Keratinocyte (primary cell): ENCODE data around the gene ETV7. TPM values are rescaled to one million over a fixed set of nuclear protein-coding genes. Genes with fewer than 3 reads are reported as not detected.

Experiments used
- DNase-seq: peaks from one replicate; pipeline ENCODE4 v3.0.0-alpha.2; 2011; ENCODE audit warnings: low read depth, missing footprints, low spot score
- FAIRE-seq: peaks from 2 replicates; lab custom pipeline; 2011; peaks lifted over from hg19 to GRCh38; lab: Jason Lieb, UNC
- H2AFZ ChIP-seq: 2 replicates; pipeline ENCODE4 v1.6.0; 2012; ENCODE audit warnings: low read length, control low read depth, inconsistent platforms; ENCODE audit not compliant: control insufficient read depth
- H3K27ac ChIP-seq: 2 replicates; pipeline ENCODE4 v1.5.1; 2011; ENCODE audit warnings: low read length; ENCODE audit not compliant: control insufficient read depth, insufficient read depth
- H3K27me3 ChIP-seq: 3 replicates; pipeline ENCODE4 v1.6.0; 2011; ENCODE audit warnings: low read length; ENCODE audit not compliant: control insufficient read depth, insufficient read depth; ENCODE audit errors: extremely low read depth
- H3K36me3 ChIP-seq, 2 experiments: 2 replicates in 1 of 2; 3 replicates in 1 of 2; pipeline ENCODE4 v1.5.1; 2011; ENCODE audit warnings: low read length in 2 of 2, mild to moderate bottlenecking in 1 of 2; ENCODE audit not compliant: control insufficient read depth in 2 of 2, insufficient read depth in 2 of 2; ENCODE audit errors: extremely low read depth in 1 of 2
- H3K4me1 ChIP-seq: 3 replicates; pipeline ENCODE4 v1.5.1; 2011; ENCODE audit warnings: low read length; ENCODE audit not compliant: control insufficient read depth, insufficient read depth; ENCODE audit errors: extremely low read depth
- H3K4me2 ChIP-seq: 3 replicates; pipeline ENCODE4 v1.6.0; 2011; ENCODE audit warnings: low read depth, low read length; ENCODE audit not compliant: control insufficient read depth, insufficient read depth; ENCODE audit errors: extremely low read depth
- H3K4me3 ChIP-seq, 3 experiments: fragments of 200-600 bp in 1 of 3; sonication (generic) in 1 of 3; 2 replicates in 2 of 3; 3 replicates in 1 of 3; pipeline ENCODE4 v1.5.1; 2011 to 2016; ENCODE audit warnings: low read length in 3 of 3, mild to moderate bottlenecking in 3 of 3, control low read depth in 2 of 3, inconsistent platforms in 1 of 3, low read depth in 1 of 3, mixed read lengths in 1 of 3, mixed run types in 1 of 3, moderate library complexity in 1 of 3; ENCODE audit not compliant: control insufficient read depth in 2 of 3, insufficient read depth in 2 of 3; ENCODE audit errors: extremely low read depth in 1 of 3
- H3K79me2 ChIP-seq: 2 replicates; pipeline ENCODE4 v1.6.0; 2012; ENCODE audit warnings: low read length; ENCODE audit not compliant: control insufficient read depth, insufficient read depth
- H3K9ac ChIP-seq: 3 replicates; pipeline ENCODE4 v1.6.0; 2011; ENCODE audit warnings: low read length; ENCODE audit not compliant: control insufficient read depth, insufficient read depth; ENCODE audit errors: extremely low read depth
- H3K9me1 ChIP-seq: 3 replicates; pipeline ENCODE4 v1.6.0; 2011; ENCODE audit warnings: low read length; ENCODE audit not compliant: control insufficient read depth, insufficient read depth; ENCODE audit errors: extremely low read depth
- H3K9me3 ChIP-seq: 2 replicates; pipeline ENCODE4 v1.5.1; 2012; ENCODE audit warnings: low read depth, low read length; ENCODE audit not compliant: control insufficient read depth
- H4K20me1 ChIP-seq: 3 replicates; pipeline ENCODE4 v1.6.0; 2011; ENCODE audit warnings: low read length; ENCODE audit not compliant: control insufficient read depth, insufficient read depth; ENCODE audit errors: extremely low read depth
- CTCF ChIP-seq, 3 experiments: IDR thresholded peaks in 1 of 3; conservative IDR thresholded peaks in 1 of 3; optimal IDR thresholded peaks in 1 of 3; 2 replicates in 2 of 3; 3 replicates in 1 of 3; pipeline versions ENCODE3 to v1.5.1; 2011; ENCODE audit warnings: low read length in 3 of 3, mild to moderate bottlenecking in 3 of 3, moderate library complexity in 2 of 3, control low read depth in 1 of 3, inconsistent platforms in 1 of 3; ENCODE audit not compliant: insufficient read depth in 2 of 3; ENCODE audit errors: extremely low read depth in 1 of 3
- EZH2 ChIP-seq: IDR thresholded peaks from one replicate; pipeline ENCODE4 v1.6.1; 2012; ENCODE audit warnings: inconsistent platforms, mild to moderate bottlenecking, low read length, moderate library complexity
- dilution Hi-C: fragments of 300-500 bp; cut with MboI; formaldehyde crosslinking; loops from one replicate; pipeline ENCODE4 v1.7.0; 2020; ENCODE audit warnings: low sequenced_read_pairs; ENCODE audit not compliant: extremely low pct_ligation_motif_present
- polyA plus RNA-seq, 5 experiments: library from polyadenylated mRNA; depleted of rRNA in 3 of 5; stranded (reverse) in 3 of 5; stranded (forward) in 1 of 5; unstranded in 1 of 5; fragments of >200 nt; gene quantifications; 1 replicate in 1 of 5; 2 replicates in 3 of 5; 3 replicates in 1 of 5; pipeline versions ENCODE4 v1.2.1 to v1.2.3, GENCODE V29; 2011 to 2012; ENCODE audit warnings: missing spikeins in 2 of 5, low read depth in 1 of 5, low replicate concordance in 1 of 5

Gene ETV7
- polyA plus RNA-seq, 1 donor (not counting 4 experiments of a cell fraction or from before 2014, with no cell fraction given) = 0.22 TPM

DNA sequence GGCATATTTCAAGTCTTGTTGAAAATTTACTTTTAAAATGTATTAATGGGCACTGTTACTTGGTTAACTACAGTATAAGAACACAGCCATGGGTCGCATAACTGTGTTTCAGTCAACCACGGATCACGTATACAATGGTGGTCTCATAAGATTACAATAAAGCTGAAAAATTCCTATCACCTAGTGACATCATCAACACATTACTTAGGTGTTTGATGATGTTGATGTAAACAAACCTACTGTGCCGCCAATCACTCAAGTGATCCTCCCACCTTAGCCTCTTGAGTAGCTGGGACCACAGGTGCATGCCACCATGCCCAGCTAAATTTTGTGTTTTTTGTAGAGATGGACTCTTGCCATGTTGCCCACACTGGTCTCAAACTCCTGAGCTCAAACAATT lies 16.7 kb upstream of the ETV7 start:
- no peak overlapping the region for H3K4me2 ChIP-seq

DNA sequence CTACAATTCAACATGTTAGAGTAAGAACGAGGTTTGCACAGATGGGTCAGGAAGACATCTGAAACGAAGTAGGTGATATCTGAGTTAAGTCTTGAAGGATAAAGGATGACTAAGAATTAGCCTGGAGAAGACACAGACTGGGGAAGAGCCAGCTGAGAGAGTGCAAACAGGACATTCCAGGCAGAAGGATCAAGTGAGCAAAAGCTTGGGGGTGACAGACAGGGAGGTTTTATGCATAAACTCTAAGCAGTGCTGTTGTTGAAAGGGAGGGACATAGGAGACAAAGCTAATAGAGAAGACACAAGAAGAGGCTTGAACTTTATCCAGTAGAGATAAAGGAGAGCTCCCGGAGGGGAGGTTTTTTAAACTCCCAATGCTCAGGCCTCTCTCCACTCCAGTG lies 15.0 kb upstream of the ETV7 start:
- Histone ChIP-seq H4K20me1 (no peaks in the 10 kb centered on the region), H3K27ac (no peak overlapping the region), H3K9ac (no peak overlapping the region), H3K4me2 (no peak overlapping the region), H3K4me3 (no peak overlapping the region), H3K4me1 (no peaks in the 10 kb centered on the region), H3K27me3 (no peaks in the 10 kb centered on the region), H3K9me1 (no peaks in the 10 kb centered on the region), H2AFZ (no peak overlapping the region), H3K9me3 (no peaks in the 10 kb centered on the region), H3K79me2 (no peaks in the 10 kb centered on the region), H3K36me3 (no peaks in the 10 kb centered on the region)
- dilution Hi-C loops = no loop called here
- no peak for TF ChIP-seq CTCF (optimal IDR thresholded peaks at IDR 0.05 in 1 of 3, IDR thresholded peaks at IDR 0.05 in 1 of 3, conservative IDR thresholded peaks at IDR 0.05 in 1 of 3; ENCODE audit: extremely low read depth in 1 of 3, insufficient read depth in 2 of 3, low read length in 3 of 3)
- no peak for TF ChIP-seq EZH2
- DNase-seq (no peak), FAIRE-seq (no peak)

More for the DNA sequence above, 16.7 kb upstream of the ETV7 start:
- dilution Hi-C loops = no loop called here
- no peaks in the 10 kb centered on the region for H4K20me1 ChIP-seq
- no peaks in the 10 kb centered on the region for H3K9me1 ChIP-seq
- no peaks in the 10 kb centered on the region for H3K9me3 ChIP-seq
- H3K27ac ChIP-seq = no peak overlapping the region
- H3K27me3 ChIP-seq = no peaks in the 10 kb centered on the region
- no peak overlapping the region for H2AFZ ChIP-seq
- FAIRE-seq = no peak
- no peaks in the 10 kb centered on the region for H3K79me2 ChIP-seq
- no peak for DNase-seq
- H3K36me3 ChIP-seq = no peaks in the 10 kb centered on the region
- H3K4me1 ChIP-seq = no peaks in the 10 kb centered on the region
- TF ChIP-seq CTCF (optimal IDR thresholded peaks at IDR 0.05 in 1 of 3, IDR thresholded peaks at IDR 0.05 in 1 of 3, conservative IDR thresholded peaks at IDR 0.05 in 1 of 3; ENCODE audit: extremely low read depth in 1 of 3, insufficient read depth in 2 of 3, low read length in 3 of 3) (no peak), EZH2 (no peak)
- no peak overlapping the region for H3K4me3 ChIP-seq
- no peak overlapping the region for H3K9ac ChIP-seq
